IMR-90 (cell line): Measurements from ENCODE around the gene RASGRP2.

Experiments
- MAFK ChIP-seq: IDR thresholded peaks from 2 replicates; pipeline ENCODE4 v1.6.1; 2012; ENCODE audit warnings: low read depth, low read length, improper control_type of control experiment
- TF ChIP-seq, protein P1 (sequence below): conservative IDR thresholded peaks from 2 replicates; pipeline ENCODE4 v1.5.1; 2012; ENCODE audit warnings: mild to moderate bottlenecking, low read depth, low read length, improper control_type of control experiment

DNA sequence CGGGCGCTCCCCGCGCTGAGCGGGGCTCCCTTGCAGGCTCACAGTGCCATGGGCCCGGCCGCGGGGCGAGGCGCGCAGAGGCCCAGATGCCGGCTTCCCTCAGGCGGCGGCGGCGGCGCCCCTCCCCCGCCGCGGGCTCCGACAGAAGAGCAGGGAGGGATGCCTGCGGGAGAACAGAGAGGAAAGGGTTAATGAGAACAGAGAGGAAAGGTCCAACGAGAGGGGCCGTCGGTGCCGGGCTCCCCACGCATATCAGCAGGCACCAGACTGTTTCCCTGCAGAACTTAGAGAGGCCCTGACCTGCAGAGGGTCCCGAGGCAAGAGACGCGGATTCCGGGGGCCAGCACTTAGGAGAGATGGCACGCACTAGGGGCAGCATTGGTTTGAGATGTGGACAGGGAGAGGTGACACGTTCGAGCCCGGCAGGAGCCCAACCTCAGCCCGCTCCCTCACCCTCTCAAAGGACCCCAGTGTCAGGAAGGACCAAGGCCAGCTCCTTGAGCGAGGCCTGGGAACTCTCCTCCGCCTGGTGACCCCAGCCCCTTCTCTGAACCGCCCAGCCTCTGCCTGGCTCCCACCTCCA, 30.1 kb downstream of the RASGRP2 start:
- no peak for TF ChIP-seq MAFK
- TF ChIP-seq, protein P1, sequence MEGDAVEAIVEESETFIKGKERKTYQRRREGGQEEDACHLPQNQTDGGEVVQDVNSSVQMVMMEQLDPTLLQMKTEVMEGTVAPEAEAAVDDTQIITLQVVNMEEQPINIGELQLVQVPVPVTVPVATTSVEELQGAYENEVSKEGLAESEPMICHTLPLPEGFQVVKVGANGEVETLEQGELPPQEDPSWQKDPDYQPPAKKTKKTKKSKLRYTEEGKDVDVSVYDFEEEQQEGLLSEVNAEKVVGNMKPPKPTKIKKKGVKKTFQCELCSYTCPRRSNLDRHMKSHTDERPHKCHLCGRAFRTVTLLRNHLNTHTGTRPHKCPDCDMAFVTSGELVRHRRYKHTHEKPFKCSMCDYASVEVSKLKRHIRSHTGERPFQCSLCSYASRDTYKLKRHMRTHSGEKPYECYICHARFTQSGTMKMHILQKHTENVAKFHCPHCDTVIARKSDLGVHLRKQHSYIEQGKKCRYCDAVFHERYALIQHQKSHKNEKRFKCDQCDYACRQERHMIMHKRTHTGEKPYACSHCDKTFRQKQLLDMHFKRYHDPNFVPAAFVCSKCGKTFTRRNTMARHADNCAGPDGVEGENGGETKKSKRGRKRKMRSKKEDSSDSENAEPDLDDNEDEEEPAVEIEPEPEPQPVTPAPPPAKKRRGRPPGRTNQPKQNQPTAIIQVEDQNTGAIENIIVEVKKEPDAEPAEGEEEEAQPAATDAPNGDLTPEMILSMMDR, result no peak
